Subcutaneous adipose tissue (tissue), 4 donors: Measurements from ENCODE around the gene FUT2. TPM values are rescaled to one million over a fixed set of nuclear protein-coding genes. Genes with fewer than 3 reads are reported as not detected.

Experiments
- total RNA-seq, 4 donors: library from RNA; depleted of rRNA; stranded (reverse); fragments of >200 nt; gene quantifications; one replicate each; pipeline ENCODE4 v1.1.0, GENCODE V29; 2016
- TF ChIP-seq, protein P1 (sequence below): fragments of 450-650 bp; IDR thresholded peaks from one replicate; pipeline ENCODE4 v1.5.1; 2016; ENCODE audit warnings: low read depth, mild to moderate bottlenecking, control low read depth, antibody characterized with exemption, moderate library complexity

The FUT2 gene
- total RNA-seq, 4 donors from 2014 or later: not detected

DNA sequence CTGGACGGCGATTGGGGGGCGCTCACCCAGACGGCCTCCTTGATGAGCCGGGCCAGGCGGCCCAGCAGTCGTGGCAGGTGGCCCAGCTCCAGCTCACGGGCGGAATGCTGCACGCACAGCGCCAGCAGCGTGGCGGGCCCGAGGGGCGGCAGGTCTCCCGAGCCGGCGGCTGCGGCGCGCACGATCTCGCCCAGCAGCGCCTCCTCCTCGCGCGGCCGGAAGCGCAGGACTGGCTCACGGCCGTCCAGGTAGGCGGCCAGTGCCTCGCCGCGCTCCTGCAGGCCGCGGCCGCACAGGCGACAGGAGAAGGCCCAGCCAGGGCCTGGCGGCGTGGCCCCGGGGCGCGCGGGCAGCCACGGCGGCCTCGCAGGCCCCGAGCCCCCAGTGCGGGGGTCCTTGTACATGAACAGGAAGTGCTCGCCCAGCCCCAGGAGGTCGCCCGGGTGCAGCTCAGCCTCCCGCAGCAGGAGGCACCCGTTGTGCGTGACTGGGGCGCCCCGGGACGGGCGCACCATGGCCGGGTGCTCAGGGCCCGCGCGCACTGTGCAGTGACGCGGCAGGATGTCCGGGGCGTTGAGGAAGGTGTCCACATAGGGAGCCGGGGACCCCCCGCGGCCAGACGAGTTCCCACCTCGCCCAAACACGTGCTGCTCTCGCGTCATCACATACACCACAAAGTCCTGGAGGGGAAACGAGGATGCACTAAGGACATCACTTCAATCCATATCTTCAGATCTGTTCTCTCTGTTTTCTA, 33.3 kb downstream of the FUT2 start:
- TF ChIP-seq, protein P1, sequence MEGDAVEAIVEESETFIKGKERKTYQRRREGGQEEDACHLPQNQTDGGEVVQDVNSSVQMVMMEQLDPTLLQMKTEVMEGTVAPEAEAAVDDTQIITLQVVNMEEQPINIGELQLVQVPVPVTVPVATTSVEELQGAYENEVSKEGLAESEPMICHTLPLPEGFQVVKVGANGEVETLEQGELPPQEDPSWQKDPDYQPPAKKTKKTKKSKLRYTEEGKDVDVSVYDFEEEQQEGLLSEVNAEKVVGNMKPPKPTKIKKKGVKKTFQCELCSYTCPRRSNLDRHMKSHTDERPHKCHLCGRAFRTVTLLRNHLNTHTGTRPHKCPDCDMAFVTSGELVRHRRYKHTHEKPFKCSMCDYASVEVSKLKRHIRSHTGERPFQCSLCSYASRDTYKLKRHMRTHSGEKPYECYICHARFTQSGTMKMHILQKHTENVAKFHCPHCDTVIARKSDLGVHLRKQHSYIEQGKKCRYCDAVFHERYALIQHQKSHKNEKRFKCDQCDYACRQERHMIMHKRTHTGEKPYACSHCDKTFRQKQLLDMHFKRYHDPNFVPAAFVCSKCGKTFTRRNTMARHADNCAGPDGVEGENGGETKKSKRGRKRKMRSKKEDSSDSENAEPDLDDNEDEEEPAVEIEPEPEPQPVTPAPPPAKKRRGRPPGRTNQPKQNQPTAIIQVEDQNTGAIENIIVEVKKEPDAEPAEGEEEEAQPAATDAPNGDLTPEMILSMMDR: no peak

DNA sequence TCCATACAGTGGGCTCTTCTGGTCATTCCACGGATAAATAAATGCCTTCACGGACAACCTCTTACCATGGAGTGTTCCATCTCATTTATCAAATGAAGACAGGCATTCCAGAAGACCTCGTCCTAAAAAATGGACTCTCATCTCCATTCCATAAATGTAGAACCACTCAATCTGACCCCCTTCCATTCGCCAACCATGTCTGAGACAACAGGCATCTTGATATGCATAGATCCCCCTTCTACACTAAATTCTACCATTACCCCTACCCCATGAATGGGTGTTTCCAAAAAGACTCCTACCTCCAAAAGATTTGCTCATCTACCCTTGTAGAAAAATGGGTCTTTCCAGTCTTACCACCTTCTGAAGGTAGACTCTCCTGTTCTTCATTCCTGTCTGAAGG, 35.7 kb downstream of the FUT2 start:
- TF ChIP-seq, protein P1: no peak

DNA sequence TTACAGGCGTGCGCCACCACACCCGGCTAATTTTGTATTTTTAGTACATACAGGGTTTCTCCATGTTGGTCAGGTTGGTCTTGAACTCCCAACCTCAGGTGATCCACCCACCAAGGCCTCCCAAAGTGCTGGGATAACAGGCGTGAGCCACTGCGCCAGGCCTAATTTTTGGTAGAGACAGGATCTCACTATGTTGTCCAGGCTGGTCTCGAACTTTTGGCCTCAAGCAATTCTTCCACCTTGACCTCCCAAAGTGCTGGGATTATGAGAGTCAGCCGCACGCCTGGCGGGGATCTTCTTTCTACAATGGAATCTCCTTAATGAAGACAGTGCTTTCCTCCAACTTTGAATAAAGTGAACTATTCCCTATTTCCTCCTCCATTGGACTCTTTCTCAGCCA, 38.9 kb downstream of the FUT2 start:
- TF ChIP-seq, protein P1: no peak

DNA sequence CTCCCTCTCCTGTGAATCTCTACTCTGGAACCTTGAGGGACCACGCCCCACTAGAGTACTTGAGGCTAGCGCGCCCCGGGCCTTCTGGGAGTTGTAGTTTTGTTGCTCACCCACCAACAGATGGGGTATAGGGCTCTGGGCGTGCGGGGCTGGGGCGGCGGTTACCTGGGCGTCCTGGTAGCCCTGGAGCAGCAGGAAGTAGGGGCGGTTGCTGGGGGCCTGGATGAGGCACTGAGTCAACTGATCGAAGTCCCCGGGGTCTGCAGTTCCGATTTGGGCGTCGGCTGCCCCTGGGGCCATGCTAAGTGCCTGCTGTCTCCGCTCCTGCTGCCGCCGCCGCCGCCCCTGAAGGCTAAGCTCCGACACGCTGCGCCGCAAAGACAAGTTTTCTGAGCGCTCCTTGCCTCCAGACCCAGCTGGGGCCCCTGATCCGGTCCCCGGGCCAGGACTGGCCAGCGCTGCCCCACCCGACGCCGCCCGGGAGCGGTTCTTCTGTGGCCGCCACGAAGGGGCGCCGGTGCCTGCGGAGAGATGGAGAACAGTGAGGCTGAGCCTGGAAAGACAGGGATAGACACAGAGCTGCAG, 39.4 kb downstream of the FUT2 start:
- TF ChIP-seq, protein P1: no peak

DNA sequence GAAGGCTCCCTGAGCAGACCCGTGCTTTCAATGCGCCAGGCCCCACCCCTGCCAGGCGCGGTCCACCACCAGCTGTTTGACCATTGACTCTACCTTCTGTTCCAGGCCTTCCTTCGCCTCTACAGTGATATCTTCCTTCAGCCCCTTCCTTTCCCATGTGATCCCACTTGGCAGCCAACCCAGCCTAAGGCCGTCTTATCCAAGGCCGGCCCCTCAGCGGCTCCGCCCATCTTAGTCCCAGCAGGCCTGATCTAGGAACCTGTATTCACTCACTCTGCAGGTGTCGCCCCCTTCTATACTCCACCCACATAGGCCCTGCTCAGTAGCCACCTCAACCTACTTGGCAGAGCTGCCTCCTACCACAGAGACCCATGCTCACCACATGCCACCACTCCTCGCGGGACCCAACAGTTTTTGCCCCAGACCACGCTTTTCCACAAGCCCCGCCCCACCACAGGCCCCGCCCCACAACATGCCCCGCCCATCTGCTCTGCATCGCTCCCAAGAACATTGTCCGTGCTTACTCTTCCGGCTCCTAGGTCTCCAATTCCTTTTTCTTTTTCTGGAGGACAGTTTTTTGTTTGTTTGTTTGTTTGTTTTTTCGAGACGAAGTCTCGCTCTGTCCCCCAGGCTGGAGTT, 41.7 kb downstream of the FUT2 start:
- TF ChIP-seq, protein P1: no peak

DNA sequence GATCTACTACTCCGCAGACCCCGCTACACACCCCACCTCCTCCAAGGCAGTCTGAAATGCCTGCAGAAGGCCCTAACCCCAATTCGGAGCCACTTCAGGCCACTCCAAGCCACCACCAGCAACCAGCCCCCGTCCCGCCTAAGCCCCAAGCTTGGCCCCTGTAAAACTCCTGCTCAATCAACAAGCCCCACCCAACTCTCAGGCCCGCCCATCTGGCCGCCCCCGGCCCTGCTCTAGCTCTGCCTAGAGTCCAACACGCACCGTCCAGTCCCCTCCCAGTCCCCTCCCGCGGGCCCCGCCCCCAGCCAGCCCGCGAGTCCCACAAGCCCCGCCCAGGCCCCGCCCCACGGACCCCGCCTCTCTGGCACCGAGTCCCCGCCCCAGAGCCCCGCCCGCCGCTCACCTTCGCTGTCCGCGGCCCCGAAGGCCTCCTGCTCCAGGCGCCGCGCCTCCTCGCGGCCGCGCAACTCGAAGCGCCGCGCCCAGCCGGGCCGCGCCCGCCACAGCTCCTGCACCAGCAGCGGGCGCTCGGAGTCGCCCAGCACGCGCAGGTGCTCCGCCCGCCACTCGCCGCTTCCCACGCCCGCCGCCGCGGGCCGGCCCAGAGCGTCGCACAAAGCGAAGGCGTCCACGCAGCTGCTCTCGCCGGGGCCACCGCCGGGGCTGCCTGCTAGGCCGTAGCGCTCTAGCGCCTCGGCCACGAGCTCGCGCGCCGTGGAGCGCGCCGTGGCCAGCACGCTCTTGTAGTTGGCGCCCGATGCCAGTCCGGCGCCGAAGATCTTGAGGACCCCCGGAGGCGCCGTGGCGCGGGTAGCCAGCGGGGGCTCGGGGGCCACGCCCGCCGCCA, 43.0 kb downstream of the FUT2 start:
- TF ChIP-seq, protein P1: no peak
